Stimulated activated CD8-positive, alpha-beta memory T cell treated with anti-CD3 and anti-CD28 coated beads, Interleukin-15, amount 100 ng/mL, for 24 hours (primary cell): ENCODE data around the gene CCR8.
A peak's percentile ranks its signal among the peaks of the same experiment; 100 is the strongest.

Source experiments
- DNase-seq: peaks from one replicate; pipeline ENCODE4 v3.0.0-alpha.2; 2020; ENCODE audit warnings: low read depth

CCR8 gene, protein sequence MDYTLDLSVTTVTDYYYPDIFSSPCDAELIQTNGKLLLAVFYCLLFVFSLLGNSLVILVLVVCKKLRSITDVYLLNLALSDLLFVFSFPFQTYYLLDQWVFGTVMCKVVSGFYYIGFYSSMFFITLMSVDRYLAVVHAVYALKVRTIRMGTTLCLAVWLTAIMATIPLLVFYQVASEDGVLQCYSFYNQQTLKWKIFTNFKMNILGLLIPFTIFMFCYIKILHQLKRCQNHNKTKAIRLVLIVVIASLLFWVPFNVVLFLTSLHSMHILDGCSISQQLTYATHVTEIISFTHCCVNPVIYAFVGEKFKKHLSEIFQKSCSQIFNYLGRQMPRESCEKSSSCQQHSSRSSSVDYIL

DNA sequence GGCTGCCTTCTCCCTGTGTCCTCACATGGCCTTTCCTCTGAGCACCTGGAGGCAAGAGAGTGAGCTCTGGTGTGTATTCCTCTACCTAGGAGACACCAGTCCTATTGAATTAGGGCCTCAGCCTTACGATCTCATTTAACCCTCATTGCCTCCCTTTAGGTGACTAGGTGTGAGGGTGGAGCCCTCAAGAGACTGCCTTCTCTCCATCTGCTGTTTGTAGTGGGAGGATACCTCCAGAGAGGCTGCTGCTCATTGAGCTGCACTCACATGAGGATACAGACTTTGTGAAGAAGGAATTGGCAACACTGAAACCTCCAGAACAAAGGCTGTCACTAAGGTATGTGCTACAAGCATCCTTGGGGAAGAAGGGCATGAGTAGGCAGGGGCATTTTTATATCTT is at the start of gene CCR8:
CCR8 (plus strand) TSS at position 217 of the 400 bp plus-strand sequence. CDS start 2,623 bp downstream, outside the sequence.
- no peak for DNase-seq

DNA sequence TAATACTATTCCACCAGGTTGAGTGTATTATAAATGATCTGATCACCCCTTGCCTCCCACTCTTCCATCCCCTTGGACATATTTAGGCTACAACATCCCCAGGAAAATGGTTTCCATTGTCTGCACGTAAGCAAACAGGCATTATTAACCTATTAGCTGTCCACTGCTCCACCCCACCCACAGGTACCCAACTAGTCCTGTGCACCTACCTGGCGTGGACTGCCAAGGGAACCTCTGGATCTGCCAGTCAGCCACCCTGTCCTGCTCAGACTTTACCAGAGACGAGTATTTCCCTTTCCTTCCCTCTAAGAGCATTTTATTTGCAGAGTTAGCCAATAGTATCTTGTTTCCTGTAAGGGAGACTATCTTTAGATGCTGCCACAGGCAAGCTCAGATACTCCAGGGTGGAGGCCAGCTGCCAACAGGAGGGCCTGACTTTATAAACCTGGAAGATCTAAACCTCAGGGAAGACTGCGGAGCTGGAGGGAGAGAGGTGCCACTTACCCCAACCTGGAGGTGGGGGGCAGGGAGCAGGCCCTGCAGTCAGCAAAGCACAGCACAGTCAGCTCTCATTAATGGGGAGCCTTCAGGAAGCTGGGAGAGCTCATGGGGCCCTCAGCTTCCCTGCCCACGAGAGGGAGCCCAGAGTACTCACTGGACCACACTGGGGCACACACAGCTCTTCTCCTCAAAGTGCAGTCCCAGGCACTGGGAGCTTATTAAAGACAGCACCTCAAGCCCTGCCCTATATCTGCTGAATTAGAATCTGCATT is 49.6 kb upstream of the CCR8 start, which contains the start of gene CX3CR1:
CX3CR1 (minus strand) TSS at position 292 of the 773 bp plus-strand sequence. CDS start 13,527 bp downstream, outside the sequence.
- no peak for DNase-seq

DNA sequence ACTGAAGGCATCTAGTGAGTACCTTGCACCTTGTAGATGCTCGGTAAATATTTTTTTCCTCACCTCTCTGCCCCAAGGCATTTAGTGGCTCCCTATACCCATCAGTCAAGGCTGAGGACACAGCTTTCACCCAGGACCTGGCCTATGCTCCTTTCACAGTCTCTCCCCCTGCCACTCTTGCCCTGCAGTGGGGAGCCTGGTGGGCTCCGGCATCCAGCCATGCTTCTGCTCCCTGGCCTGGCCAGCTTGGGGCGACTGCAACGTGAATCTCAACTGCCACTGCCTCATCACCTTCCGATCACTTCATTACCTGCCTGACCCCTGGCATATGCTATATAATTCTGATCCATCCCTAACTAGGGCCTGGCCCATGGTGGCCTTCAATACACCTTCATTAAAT is 48.9 kb upstream of the CCR8 start:
- no peak for DNase-seq

DNA sequence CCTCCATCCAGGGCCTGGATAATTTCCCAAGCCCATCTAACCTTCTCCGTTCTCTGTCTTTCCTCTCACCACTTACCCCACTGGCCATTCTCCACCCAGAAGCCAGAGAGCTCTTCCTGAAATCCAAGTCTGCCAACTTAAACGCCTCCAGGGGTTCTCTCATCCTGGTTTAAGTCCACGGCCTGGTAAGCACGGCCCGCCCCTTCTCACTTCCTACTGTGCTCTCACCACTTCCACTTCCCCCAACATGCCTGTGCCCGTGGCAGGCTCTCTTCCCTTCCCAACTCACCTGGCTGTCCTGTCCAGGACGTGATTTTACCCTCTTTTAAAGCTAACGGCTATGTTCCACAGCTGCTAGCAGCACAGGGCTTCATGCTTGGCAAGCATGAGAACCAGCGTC is 48.0 kb upstream of the CCR8 start:
- no peak for DNase-seq

DNA sequence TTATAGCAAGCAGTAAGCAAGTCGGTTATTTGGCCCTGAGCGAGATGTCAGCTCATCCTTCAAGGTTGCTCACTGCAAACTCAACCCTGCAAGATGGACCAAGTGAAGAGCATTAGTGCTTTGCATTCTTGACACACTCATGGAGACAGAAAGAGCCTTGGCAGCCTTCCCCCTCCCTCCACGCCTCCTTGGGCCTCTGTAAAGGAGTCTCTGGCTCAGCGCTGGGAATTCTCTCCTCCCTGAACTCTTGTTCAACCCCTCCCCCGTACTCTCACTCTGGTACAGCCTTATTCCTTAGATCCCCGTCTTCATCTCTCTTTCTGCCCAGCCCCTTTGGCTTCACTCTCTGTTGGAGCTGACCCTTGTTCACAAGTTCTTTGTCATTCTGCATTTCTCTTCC is 47.5 kb upstream of the CCR8 start:
- no peak for DNase-seq

DNA sequence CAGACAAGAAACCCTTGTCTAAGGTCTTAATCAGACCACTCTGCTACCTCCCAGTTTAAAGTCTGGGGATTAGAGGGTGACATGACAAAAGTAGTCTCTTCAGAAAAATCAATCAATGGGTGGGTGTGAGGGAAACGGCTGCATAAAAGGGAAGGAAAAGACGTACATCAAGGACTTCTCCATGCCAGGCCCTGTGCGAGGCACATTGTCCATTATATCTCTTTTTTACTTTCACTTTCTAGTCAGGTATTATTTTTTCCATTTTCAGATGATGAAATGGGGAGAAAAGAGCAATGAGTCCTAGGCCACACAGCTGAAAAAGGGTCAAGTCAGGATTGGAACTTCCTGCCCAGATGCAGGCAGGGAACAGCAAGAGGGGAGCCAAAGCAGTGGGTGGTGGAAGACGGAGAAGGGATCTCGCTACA is 45.0 kb upstream of the CCR8 start:
- DNase-seq: no peak

DNA sequence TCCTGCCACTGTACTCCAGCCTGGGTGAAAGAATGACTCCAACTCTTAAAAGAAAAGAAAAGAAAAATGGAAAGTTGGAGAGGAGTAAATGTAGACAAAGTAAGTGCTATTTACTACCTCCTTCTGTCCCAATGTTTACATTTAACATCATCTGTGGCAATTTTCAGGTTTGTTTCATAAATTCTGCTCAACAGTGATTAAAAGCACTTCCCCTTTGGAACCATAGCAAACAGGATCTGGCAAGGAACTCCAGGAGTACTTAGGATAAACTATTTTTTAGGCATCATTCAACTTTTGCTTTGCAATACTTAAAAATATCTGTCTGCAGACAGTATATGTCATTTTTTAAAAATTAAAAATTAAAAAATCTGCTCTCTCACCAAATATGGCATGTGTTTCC is 44.2 kb upstream of the CCR8 start:
- no peak for DNase-seq

DNA sequence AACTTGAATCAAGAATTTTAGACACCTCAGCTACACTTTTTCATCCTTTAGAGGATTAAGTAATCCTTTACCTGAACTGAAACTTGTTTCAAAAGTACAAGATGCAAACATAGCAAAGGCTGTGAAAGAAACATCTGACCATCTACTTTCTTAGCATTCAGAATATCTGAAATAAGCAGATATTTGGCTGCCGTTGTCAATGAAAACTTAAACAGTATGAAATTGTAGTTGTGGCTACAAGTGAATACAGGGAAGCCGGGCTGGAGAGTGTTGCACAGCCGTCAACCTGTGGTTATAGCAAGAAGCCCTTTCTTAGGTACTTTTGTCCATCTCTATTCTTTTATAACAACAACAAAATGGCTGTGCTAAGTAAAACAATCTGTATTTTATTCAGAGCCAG is 42.7 kb upstream of the CCR8 start:
- DNase-seq: no peak

DNA sequence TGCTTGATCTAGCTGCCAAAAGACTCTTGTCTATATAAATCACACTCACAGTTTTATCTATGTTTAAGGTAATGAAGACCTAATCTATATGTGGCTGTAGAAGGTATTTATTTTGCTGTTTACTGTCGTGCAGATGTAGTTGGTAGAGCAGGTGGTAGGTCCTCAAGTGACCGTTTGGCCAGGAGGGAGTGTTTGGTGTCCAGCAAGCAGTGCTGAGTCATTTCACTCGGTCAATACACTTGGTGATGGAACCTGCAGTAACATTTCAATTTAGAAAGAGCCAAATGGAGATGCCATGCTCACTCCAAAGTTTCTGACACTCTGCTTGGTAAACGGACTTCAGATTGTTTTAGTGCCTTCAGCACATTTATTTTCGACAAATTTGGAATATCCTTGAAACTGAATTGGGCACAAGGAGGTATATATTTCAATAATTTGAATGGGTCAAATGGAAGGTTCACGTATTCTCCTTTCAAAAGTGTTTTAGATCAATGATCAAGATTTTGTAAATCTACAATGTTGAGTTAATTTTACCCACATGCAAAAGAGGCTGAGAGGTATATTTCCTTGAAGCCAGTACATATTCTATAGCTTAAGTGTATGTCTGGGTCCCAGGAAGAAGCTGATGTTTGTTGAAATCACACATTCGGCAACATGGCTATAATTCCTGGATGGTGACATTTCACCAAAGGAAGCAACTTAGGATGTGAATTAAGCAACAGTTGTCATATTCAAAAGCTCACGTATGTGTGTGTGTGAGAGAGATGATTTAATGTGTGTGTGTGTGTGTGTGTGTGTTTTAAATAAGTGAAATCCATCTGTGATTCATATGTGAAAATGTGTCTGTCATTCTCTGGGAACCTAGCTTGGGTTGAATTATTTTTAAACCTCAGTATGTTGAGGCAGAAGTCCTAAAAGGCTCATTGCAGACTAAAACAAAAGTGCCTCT is 42.0 kb upstream of the CCR8 start:
- no peak for DNase-seq

DNA sequence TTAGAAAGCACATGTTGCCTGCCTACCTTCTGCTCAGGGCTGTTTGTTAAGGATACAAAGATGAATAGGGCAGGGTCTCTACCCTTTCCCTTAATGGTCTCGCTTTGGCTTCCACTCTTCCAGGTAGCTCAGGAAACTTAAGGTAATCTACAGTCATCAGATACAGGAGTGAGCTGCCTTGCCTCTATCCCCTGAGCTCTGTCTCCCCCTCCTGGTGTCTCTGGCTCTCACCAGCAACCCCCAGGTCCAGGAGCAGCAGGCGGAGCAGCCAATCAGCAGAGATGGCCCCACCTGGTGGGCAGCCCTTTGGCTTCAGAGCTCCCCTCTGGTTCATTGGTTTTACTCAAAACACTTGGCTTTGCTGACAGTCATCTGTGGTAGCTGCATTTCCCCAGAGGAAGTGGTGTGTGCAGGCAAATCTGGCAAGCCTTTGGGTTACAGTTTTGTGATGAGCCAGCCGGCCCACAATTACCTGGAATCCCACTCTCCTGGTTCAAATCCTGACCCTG is 41.2 kb upstream of the CCR8 start:
- DNase-seq: peak; percentile 52

DNA sequence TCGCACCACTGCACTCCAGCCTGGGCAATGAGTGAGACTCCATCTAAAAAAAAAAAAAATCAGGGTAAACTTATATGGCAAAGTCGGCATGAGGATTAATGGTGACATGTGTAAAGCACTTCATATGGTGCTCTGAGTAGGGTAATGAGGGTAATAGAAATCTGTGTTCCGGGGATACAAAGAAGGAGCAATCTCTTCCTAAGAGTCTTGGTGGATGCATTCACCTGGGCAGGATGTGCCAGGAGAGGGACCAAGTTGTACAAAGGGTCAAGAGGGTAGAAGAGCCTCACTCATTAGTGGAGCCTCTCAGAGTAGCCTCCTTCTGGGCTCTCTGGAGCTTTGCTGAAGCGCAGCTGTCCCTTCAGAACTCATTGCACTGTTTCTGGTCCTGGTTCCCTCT is 40.4 kb upstream of the CCR8 start:
- DNase-seq: no peak

DNA sequence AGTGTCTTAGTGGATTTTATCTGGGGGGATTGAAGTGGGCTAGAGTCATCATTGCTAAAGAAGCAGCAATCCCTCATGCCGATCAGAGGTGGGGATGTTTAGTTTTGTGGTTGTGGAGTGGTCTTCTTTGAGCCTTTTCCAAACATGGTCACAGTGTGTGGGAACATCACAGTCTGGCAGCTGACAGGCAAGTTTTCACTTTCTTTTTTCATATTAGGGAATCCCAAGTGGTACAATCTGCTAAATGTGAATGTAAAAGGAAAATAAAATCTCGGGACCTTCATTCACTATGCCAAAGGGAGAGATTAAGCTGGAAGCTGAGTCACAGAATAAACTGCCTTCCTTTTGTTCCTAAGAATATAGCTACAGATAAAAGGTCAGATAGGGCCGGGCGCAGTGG is 39.3 kb upstream of the CCR8 start:
- no peak for DNase-seq

DNA sequence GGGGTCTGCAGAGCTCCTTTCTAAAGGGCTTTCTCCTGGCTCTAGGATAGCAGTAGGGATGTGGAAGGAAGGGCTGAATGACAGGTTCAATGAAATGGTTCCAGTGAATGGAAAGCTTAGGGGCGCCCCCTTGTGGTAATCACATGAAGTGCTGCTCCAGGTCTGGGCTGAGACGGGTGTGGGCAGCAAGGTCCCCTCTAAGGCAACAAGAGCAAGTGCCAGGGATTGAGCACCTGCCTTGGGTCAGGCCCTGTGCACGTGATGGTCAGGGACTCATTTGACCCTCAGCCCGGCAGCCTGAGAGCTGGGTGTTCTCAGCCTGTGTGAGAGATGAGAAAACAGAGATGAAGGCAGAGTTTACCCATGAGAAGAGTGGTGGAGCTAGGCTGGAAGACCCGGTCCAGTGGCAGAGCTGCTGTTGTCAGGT is 37.6 kb upstream of the CCR8 start:
- DNase-seq: peak; percentile 48

DNA sequence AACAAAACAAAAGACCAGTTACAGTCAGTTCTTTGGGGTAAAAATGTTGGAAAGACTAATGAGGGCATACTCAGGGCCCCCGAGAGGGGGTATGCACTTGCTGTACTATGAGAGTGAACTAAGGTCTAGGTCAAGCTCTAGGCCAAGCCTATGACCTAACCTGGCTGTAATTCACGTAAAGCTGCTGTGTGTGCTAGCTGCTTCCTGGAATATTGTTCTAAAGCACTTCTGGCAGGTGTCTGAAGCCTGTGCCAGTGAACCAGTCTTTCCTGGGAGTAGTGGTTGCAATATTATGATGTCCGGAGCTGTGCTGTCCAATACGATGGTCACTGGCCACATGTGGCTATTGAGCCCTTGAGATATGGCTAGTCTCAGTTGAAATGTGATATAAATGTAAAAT is 36.5 kb upstream of the CCR8 start:
- no peak for DNase-seq

DNA sequence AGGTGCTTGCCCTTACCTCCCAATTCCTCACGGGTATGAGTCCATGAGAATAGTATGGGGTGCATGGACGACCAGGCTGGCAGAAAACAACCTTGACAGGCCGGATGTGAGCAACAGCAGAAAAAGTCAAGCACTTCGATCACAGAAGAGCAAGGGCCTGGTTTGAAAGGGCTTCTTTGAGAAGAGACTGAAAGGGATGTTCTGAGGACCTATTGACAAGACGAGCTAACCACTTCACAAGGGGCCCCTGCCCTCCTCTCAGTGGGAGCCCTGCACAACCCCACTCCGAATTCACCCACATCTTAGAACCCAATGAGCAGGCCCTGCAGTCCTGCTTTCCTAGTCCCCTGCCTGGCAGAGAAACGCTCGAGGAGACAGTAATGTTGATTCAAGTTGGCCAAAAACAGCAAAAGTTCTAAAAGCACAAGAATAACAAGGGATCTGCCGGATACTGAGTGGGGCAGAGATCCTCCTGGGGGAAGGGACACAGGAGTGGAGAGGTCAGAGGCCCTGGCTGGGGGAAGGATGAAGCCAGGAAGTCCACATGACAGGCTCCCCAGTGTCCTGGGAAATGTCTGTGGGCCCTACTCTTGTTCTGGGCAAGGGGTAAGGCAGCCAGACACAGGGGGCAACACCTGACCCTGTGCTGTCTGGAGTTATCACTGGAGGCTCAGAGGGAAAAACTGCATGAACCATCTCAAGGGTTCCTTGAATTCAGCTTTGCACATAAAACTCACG is 34.9 kb upstream of the CCR8 start:
- no peak for DNase-seq

DNA sequence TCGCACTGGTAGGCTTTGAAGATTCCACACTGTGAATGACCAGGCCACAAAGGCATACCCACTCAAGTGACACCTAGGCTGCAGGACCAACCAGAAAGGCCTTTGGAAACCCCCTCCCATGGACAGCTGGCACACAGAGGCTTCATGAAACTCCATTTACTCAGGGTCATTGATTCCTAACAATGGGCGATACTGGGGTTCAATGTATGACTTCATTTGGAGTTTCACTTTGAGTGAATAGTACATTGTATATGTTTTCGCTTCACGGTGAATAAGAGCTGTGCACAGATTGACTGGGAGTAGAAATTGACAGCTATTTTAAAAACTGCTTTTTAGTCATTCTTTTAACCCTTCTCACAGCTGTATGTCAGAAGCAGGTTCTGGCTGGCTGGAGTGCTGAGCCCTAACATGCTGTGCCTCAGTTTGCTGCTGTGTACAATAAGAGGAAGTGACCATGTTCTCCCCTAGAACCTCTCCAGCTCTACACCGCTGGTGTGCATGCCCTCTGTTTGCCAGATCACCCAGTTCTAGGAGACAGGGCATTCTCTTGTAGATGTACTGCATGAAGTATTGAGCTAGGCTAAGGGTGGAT is 34.2 kb upstream of the CCR8 start:
- DNase-seq: no peak

DNA sequence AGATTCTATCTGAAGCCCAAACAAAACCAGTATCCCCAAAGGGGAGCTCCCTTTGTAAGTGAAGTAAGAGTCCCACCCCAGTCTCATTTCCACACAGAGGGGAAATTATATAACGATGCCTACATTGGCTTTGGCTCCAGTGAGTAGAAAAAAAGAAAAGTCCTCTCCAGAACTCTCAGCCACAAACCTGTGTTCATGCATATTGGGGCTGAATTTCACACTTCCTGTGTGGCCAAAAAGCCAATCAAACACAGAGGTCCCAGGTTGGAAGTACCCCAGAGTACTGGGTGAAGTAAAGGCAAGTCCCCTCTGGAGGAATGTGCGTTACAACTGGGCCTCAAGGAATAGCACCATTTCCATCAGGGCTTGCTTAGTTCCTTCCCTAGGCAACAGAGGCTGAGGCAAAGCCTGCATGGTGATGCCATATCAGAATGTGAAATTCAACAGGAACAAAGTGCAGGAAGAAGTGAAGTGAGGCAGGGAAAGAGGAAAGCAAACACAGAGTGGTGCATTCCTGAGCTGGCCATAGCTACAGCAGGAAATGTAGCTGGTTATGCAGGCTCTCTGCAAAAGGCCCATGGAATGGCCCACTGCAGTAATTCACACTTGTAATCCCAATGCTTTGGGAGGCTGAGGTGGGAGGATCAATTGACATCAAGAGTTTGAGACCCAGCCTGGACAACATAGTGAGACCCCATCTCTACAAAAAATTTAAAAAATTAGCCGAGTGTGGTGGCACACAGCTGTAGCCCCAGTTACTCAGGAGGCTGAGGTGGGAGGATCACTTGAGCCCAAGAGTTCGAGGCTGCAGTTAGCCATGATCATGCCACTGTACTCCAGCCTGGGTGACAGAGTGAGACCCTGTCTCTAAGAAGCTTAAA is 33.1 kb upstream of the CCR8 start:
- DNase-seq: no peak

DNA sequence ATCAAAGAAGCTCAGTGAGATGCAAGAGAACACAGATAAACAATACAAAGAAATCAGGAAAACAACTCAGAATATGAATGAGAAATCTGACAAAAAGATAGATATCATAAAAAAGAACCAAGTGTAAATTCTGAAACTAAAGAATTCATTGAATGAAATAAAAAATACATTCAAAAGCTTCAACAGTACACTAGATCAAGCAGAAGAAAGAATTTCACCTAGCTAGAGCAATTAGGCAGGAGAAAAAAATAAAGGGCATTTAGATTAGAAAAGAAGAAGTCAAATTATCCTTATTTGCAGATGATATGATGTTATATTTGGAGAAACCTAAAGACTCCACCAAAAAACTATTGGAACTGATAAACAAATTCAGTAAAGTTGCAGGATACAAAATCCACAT is 30.2 kb upstream of the CCR8 start:
- DNase-seq: no peak

DNA sequence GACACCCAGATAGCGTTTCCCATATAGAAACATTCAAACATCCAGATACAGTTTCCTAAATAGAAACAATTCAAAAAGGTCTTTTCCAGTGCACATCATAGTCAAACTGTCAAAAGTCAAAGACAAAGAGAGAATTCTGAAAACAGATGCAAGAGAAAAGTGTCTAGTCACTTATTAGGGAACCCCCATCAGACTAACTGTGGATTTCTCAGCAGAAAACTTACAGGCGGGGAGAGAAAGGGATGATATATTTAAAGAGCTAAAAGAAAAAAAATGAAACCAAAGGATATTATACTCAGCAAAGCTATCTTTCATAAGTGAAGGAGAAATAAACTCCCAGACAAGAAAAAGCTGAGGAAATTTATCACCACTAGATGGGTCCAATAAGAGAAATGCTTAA is 27.3 kb upstream of the CCR8 start:
- no peak for DNase-seq

DNA sequence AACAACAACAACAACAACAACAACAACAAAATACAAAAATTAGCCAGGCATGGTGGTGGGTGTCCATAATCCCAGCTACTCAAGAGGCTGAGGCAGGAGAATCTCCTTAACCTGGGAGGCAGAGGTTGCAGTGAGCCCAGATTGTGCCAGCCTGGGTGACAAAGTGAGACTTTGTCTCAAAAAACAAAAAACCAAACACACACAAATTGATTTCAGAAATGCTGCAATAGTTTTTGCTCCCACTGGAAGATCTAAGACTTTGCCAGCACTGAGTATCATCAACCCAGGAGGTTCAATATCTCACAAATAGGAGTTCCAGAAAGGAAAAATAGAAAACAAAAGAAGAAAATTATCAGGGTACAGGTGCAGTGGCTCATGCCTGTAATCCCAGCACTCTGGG is 16.2 kb upstream of the CCR8 start:
- DNase-seq: no peak
